Measurements from ENCODE around the gene PRSS53. TPM values are rescaled to one million over a fixed set of nuclear protein-coding genes. Genes with fewer than 3 reads are reported as not detected.
A peak's percentile ranks its signal among the peaks of the same experiment; 100 is the strongest.

PRSS53 gene
- total RNA-seq, 4 donors from 2014 or later, result 0.93 to 1.9 (median 1.6) TPM

GRCh38 chr16:31112711-31113110 lies 24.0 kb upstream of the PRSS53 start:
- 82 to 96% methylated on average over 2 of the region's 2 CpGs for WGBS, 2 donors
- DNase-seq, result no peak
- TF ChIP-seq CTCF (IDR thresholded peaks at IDR 0.05), result no peak
- no peak for TF ChIP-seq POLR2A (IDR thresholded peaks at IDR 0.05)
- Histone ChIP-seq H3K27ac (peak overlapping the region in 1 of 3 donors; percentile 30), H3K9me3 (no peaks in the 10 kb centered on the region), H3K36me3 (peaks cover 17 to 23% of the 10 kb centered on the region in 2 donors), H3K4me3 (replicated peaks in 1 of 3) (no peak overlapping the region), H3K4me1 (peaks cover 13 to 15% of the 10 kb centered on the region in 2 donors), H3K27me3 (no peaks in the 10 kb centered on the region)
- intact Hi-C loops (cut with DNase I), result no loop called here

DNA sequence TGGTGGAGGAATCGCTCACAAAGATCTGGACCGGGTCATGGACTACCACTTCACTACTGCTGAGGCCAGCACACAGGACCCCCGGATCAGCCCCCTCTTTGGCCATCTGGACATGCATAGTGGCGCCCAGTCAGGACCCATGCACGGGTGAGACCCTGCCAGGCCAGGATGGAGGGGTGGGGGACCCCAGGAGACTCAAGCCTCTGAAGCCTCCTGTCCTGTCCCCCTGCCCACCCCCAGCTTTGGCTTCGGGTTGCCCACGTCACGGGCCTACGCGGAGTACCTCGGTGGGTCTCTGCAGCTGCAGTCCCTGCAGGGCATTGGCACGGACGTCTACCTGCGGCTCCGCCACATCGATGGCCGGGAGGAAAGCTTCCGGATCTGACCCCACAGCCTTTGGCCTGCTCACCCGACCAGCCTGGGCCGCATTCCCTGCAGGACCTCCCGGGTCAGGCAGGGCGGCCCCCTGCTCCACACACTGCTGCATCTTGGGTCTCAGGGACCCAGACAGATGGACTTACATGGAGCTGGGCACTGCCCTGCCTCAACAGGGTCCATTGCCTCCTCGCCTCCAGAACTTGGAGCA lies 23.2 kb upstream of the PRSS53 start:
- peaks cover 13 to 14% of the 10 kb centered on the region in 2 donors for H3K4me1 ChIP-seq
- no peaks in the 10 kb centered on the region for H3K27me3 ChIP-seq
- H3K9me3 ChIP-seq, result no peaks in the 10 kb centered on the region
- 90 to 95% methylated on average over 18 to 19 of the region's 23 CpGs for WGBS, 2 donors
- TF ChIP-seq CTCF (IDR thresholded peaks at IDR 0.05), result no peak
- TF ChIP-seq POLR2A (IDR thresholded peaks at IDR 0.05), result no peak
- no peak overlapping the region for H3K27ac ChIP-seq
- no peak overlapping the region for H3K4me3 ChIP-seq (replicated peaks in 1 of 3)
- no peak for DNase-seq
- H3K36me3 ChIP-seq, result peaks cover 17 to 23% of the 10 kb centered on the region in 2 donors
- intact Hi-C loops (cut with DNase I), result no loop called here

GRCh38 chr16:31110106-31111034 lies 21.6 kb upstream of the PRSS53 start:
- H3K4me3 ChIP-seq (replicated peaks in 1 of 3), result no peak overlapping the region
- peaks cover 16 to 18% of the 10 kb centered on the region in 2 donors for H3K4me1 ChIP-seq
- TF ChIP-seq POLR2A (IDR thresholded peaks at IDR 0.05) (no peak), CTCF (IDR thresholded peaks at IDR 0.05) (no peak)
- no peak for DNase-seq
- WGBS, 2 donors, result 89 to 95% methylated on average over 21 to 23 of the region's 26 CpGs
- peaks cover 17 to 23% of the 10 kb centered on the region in 2 donors for H3K36me3 ChIP-seq
- no peak overlapping the region for H3K27ac ChIP-seq
- no peaks in the 10 kb centered on the region for H3K27me3 ChIP-seq
- intact Hi-C loops (cut with DNase I), result no loop called here
- H3K9me3 ChIP-seq, result no peaks in the 10 kb centered on the region

- no peak for TF ChIP-seq CTCF (IDR thresholded peaks at IDR 0.05)
- no peak for TF ChIP-seq POLR2A (IDR thresholded peaks at IDR 0.05)
- DNase-seq, result no peak
- Histone ChIP-seq H3K27ac (no peak overlapping the region), H3K36me3 (peaks cover 17 to 23% of the 10 kb centered on the region in 2 donors), H3K4me1 (peaks cover 16 to 18% of the 10 kb centered on the region in 2 donors), H3K27me3 (no peaks in the 10 kb centered on the region), H3K4me3 (replicated peaks in 1 of 3) (no peak overlapping the region), H3K9me3 (no peaks in the 10 kb centered on the region)
- 93 to 94% methylated on average over 12 of the region's 12 CpGs for WGBS, 2 donors
- intact Hi-C loops (cut with DNase I), result no loop called here
Observed at GRCh38 chr16:31109622-31110021, 20.9 kb upstream of the PRSS53 start.
